ENCODE results near the gene TGFB1I1.
"Not testable (repeated sequence)": the region's sequence is repeated elsewhere in the genome, so short reads cannot be mapped to it uniquely, and the experiment has no call there.

Gene TGFB1I1

GRCh38 chr16:31523768-31524167 lies 51.8 kb downstream of the TGFB1I1 start:
- DNase-seq: not testable (repeated sequence)

- DNase-seq: no peak
These were observed 53.2 kb downstream of the TGFB1I1 start for GRCh38 chr16:31525113-31525512.
